ENCODE data around the gene GDI1.

Gene GDI1

GRCh38 chrX:154408659-154409221, 28.2 kb upstream of the GDI1 start:
- in situ Hi-C loops (cut with MboI; ENCODE audit: low sequenced_read_pairs) = no loop called here

- in situ Hi-C loops (cut with MboI; ENCODE audit: low sequenced_read_pairs) = no loop called here
Observed at GRCh38 chrX:154409222-154409871, 27.6 kb upstream of the GDI1 start, which contains the start of gene DNASE1L1. TSS of gene DNASE1L1 (minus strand) at chrX:154409254. CDS start at chrX:154405568, 3,686 bp downstream.

- in situ Hi-C loops (cut with MboI; ENCODE audit: low sequenced_read_pairs) = no loop called here
Observed at GRCh38 chrX:154411981-154412340, 25.0 kb upstream of the GDI1 start.

- in situ Hi-C loops (cut with MboI; ENCODE audit: low sequenced_read_pairs) = no loop called here
Observed at GRCh38 chrX:154412468-154412867, 24.5 kb upstream of the GDI1 start.

- in situ Hi-C loops (cut with MboI; ENCODE audit: low sequenced_read_pairs) = no loop called here
Observed at GRCh38 chrX:154413142-154413541, 23.8 kb upstream of the GDI1 start.

GRCh38 chrX:154417157-154417556, 19.8 kb upstream of the GDI1 start:
- in situ Hi-C loops (cut with MboI; ENCODE audit: low sequenced_read_pairs) = no loop called here

- in situ Hi-C loops (cut with MboI; ENCODE audit: low sequenced_read_pairs) = no loop called here
Observed at GRCh38 chrX:154419189-154419588, 17.8 kb upstream of the GDI1 start.

GRCh38 chrX:154419688-154420401, 17.1 kb upstream of the GDI1 start:
- in situ Hi-C loops (cut with MboI; ENCODE audit: low sequenced_read_pairs) = no loop called here

GRCh38 chrX:154420402-154420756, 16.6 kb upstream of the GDI1 start:
- in situ Hi-C loops (cut with MboI; ENCODE audit: low sequenced_read_pairs) = no loop called here

GRCh38 chrX:154426916-154427770, 9.8 kb upstream of the GDI1 start:
- in situ Hi-C loops (cut with MboI; ENCODE audit: low sequenced_read_pairs) = no loop called here

GRCh38 chrX:154428176-154429171, 8.5 kb upstream of the GDI1 start, which contains the start of gene ATP6AP1:
TSS of gene ATP6AP1 (plus strand) at chrX:154428677. CDS start at chrX:154428693, 16 bp downstream.
- in situ Hi-C loops (cut with MboI; ENCODE audit: low sequenced_read_pairs) = no loop called here

- in situ Hi-C loops (cut with MboI; ENCODE audit: low sequenced_read_pairs) = no loop called here
Observed at GRCh38 chrX:154429711-154430110, 7.2 kb upstream of the GDI1 start.

- in situ Hi-C loops (cut with MboI; ENCODE audit: low sequenced_read_pairs) = no loop called here
Observed at GRCh38 chrX:154430479-154430878, 6.5 kb upstream of the GDI1 start.

GRCh38 chrX:154430916-154431315, 6.0 kb upstream of the GDI1 start:
- in situ Hi-C loops (cut with MboI; ENCODE audit: low sequenced_read_pairs) = no loop called here

- in situ Hi-C loops (cut with MboI; ENCODE audit: low sequenced_read_pairs) = no loop called here
Observed at GRCh38 chrX:154431341-154431740, 5.6 kb upstream of the GDI1 start.

- in situ Hi-C loops (cut with MboI; ENCODE audit: low sequenced_read_pairs) = no loop called here
Observed at GRCh38 chrX:154432210-154432609, 4.7 kb upstream of the GDI1 start.

GRCh38 chrX:154433605-154434004, 3.3 kb upstream of the GDI1 start:
- in situ Hi-C loops (cut with MboI; ENCODE audit: low sequenced_read_pairs) = no loop called here

GRCh38 chrX:154434394-154435168, 2.4 kb upstream of the GDI1 start:
- in situ Hi-C loops (cut with MboI; ENCODE audit: low sequenced_read_pairs) = no loop called here

GRCh38 chrX:154435171-154435733, 1.7 kb upstream of the GDI1 start:
- in situ Hi-C loops (cut with MboI; ENCODE audit: low sequenced_read_pairs) = no loop called here
